Measurements from ENCODE around the gene ARHGAP26.

Gene ARHGAP26

DNA sequence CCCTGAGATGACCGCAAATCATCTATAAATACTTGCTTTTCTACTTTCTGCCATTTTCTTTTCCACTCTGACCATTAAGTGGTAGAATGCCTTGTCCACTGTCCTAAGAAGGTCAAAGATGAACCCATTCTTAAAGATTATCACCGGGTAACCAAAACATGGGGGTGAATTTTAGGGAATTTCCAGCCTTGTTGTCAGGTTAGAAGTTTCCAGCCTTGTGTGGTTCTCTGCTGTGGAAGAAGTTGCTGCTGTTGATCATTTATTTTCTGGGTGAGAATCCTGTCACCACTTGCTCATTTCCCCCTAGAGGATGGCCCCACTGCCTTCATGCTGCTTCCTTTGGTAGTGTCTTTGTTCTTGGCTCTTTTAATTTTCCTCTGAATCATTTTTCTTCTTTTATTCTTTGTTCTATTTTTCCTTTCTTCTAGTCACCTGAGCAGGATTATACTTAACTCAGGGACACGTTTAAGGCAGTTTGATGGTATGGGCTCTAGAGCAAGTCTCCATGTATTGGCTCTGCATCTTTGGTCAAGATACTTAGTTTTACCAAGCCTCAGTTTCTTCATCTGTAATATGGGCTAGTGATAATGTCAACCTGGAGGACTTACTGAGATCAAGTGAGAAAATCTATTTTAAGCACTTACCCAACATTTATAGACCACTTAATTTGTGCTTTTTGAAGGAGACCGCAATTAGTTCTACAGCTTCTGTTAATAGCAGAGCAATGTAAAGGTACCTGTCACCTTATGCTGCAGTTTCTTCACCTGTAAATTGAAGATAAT, 266.2 kb downstream of the ARHGAP26 start:
- DNase-seq (ENCODE audit: low read depth, low spot score) = no peak

DNA sequence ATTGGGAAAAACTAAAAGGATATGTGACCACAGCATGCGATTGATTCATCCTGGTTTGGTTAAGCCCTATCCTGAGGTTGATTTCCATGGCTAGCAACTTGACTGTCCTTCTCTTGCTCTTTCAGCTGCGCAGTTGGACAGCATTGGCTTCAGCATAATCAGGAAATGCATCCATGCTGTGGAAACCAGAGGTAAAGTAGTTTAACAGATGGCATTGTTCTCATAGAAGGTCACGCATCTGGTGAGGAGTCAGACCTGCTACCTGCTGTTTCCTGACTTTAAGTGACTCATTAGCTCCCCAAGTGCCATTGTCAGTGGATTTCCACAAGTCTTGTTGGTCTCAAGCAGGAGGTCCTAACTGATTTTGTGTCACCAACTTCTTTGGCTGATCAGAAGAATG, 266.9 kb downstream of the ARHGAP26 start:
- peak; percentile 37 for DNase-seq (ENCODE audit: low read depth, low spot score)

DNA sequence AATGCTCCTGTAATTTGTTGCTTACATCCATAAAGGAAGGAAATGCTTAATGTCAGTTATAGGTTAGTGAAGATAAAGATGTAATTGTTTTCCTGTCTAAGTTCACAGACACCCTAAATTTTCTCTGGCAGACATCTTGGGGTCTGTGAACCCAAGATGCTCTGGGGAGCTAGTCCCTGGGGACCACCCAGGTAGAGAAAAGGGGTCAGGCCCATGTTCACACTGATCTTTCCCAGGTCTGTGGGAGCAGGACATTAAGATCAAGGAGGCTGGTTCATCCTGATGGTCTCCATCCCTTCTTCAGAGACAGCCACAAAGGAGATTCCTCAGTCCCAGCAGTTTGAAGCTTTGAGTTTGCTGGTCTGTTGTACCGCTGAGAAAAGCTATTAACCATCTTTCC, 267.5 kb downstream of the ARHGAP26 start:
- no peak for DNase-seq (ENCODE audit: low read depth, low spot score)

DNA sequence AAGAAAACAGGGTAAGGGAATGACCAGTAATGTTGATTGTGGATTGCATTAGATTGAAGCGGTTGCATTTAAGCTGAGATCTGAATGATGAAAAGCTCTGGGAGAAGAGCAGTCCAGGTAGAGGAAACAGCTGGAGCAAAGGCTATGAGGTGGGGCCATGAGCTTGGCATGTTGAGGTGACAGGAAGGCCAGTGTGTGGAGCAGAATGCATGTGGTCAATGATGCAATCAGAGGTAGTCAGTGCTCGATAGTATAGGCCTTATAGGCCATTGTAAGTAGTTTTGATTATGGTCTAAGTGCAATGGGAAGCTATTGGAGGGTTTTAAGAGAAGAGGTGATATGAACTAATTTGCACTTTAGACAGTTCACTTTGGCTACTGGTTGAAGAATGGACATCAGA, 270.4 kb downstream of the ARHGAP26 start:
- no peak for DNase-seq (ENCODE audit: low read depth, low spot score)

DNA sequence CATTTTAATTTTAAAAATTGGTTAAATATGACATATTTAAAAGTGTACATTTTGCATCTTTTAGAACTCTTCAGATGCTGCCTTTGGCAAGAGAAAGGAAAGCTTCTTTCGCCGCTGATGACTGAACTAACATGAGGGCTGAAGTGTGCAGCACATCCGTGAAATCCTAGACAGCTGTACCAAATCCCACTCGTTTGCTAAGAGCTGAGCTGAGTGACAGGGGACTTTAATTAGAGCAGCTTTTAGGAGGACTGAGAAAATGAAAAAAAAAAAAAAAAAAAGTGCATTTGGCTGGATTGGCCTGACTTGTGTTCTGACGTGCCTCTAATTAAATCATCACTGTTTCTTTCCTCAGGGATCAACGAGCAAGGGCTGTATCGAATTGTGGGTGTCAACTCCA, 271.3 kb downstream of the ARHGAP26 start:
- no peak for DNase-seq (ENCODE audit: low read depth, low spot score)

DNA sequence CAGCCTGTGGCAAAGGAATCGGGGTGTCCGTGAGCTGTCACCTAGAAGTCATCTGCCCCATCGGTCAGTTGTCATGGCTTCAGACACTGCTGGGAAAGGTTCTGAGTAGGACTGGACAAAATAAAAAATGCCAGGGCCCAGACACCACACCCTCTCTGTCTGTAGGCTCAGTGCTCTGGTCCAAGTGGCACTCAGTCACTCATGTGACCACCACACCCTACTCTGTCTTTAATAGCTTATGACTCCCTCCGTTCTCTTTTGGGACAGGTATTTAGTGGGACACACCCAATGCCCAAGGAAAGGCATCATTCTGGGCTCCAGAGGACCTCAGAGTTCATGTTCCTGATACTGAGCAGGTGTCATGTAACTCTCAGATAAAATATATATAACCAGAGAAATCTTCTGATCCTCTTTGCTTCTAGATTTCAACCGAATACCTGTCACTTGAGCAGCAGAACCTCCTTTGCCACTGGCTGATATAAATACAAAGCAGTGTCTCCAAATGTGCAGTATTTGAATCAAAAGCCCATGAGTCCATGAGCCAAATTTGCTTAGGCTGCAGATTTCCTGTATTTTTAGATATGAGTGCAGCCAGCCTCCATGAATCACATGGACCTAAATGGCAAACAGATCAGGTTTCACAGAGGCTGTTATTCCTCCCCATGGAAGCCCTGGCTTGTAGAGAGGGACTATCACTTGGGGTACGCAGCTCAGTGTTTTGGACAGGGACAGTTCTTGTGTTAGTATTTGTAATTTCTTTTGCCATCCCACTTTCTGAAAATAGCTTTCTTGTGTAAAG, 272.0 kb downstream of the ARHGAP26 start:
- no peak for DNase-seq (ENCODE audit: low read depth, low spot score)

DNA sequence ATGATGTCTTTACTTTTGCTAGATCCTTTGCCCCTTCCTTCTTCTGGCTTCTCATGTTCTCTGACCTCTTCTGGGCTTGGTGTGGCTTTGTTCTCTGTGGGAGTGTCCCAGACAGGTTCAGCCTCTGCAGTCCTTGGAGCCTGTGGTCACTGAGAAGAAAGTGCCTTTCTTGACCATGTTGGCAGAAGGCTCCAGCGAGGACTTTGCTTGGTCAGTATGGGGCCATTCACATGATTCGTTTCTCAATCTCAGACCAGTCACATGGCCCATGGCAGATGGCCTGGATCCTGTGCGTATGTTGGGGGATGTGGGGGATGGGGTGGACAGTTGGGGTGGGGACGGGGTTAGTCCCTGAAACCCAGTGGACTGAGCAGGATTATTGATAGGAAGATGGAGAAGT, 274.1 kb downstream of the ARHGAP26 start:
- no peak for DNase-seq (ENCODE audit: low read depth, low spot score)

DNA sequence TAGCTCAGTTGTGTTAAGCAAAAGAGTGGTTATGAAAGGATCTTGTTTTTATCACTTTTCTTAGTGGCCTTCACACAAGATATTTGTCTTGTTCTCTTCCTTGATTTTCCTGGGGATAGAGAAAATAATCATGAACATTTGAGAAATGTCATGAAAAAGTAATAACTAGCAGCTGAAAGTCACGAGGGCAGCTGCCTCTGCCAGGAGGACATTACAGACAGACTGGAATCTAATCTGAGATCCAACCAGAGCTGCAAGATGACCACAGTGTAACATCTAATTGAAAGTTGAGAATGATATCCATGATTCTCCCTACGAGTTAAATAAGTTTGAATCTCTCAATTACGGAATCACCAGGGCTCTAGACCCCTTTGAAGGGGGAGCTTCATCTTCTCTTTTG, 274.9 kb downstream of the ARHGAP26 start:
- no peak for DNase-seq (ENCODE audit: low read depth, low spot score)

DNA sequence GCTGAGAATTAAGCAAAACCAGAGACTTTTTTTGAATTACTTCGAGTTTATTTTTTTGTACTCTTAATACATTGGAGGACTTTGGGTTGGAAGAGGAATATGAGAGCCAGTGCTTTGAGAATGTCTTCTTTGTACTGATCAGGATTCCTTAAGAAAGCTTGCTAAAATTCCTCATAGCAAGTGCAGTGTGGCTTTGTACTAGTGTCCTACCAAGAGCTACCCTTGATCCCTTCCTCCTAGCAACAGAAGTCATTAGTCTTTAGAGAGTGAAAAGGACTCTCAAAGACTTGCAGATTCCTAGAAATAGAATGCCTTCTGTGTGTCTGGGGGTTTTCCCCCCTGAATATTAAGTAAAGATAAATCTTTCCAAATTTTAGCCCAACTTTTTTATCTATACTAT, 276.1 kb downstream of the ARHGAP26 start:
- no peak for DNase-seq (ENCODE audit: low read depth, low spot score)

DNA sequence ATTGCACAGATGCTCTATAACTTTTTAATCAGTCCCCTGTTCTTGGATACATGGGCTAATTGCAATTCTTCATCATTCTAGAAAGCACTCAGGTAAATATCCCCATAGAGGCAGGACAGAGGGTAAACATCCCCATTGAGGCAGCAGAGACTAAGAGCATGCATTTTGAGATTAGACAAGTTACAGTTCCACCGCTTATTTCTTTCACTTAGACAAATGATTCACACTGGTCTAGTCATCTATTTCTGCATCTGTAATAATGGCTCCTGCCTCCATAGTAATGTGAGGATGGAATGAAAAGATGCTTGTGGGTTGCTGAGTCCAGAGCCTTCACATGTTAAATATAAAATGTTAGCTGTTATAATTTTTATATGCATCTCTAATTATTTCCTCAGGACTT, 276.9 kb downstream of the ARHGAP26 start:
- no peak for DNase-seq (ENCODE audit: low read depth, low spot score)

DNA sequence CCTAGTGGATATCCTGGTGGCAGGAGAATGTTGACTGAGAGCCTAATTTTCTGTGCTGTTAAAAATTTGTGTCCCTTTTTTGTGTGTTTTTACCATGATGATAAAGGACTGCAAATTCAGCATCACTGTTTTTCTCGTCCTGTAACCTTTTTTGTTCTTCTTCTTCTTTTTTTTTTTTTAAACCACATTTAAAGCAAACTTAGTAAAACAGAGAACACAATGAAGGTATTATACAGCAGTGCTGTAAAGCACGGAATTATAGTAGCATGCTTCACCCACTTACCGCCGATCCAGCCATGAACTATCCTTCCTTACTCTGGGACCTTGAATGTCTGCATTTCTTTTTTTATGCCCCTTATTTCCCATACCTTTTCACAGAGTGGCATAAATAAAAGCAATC, 280.0 kb downstream of the ARHGAP26 start:
- no peak for DNase-seq (ENCODE audit: low read depth, low spot score)

DNA sequence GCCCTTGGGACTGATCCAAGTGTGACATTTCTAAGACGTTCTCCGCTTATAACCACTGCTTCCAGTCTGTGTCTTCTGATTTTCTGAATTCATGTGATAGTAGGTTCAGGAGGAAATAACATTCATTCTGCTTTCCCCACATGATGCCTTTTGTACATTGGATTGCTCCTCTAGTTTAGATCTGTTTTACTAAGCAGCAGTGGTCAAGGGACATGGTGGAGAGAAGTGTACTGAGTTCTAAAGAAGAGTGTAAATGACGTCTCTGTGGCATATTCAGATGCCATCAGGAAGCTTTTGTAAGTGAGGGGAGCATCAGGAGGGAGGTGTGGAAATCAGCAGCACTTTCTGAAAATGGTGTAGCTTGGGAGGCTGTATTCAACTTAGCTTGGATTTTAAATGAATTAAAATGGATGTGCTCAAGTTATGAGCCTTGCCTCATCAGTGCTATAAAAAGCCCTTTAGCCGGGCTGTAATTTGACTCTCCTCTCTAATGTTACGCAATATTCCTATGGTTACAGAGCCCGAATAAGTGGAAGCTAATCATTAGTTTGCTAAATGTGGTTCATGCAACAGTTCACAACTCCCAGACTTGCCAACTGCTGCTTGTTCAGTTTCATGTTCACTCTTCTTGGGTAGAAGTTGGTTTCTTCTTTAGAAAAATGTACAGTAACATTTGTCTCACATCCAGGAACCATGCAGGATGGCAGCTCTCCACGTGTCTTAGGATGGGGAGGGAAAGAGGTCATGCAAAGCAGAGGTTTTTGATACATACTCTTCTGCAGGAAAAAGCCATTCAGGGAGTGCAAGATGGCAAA, 281.3 kb downstream of the ARHGAP26 start:
- no peak for DNase-seq (ENCODE audit: low read depth, low spot score)

DNA sequence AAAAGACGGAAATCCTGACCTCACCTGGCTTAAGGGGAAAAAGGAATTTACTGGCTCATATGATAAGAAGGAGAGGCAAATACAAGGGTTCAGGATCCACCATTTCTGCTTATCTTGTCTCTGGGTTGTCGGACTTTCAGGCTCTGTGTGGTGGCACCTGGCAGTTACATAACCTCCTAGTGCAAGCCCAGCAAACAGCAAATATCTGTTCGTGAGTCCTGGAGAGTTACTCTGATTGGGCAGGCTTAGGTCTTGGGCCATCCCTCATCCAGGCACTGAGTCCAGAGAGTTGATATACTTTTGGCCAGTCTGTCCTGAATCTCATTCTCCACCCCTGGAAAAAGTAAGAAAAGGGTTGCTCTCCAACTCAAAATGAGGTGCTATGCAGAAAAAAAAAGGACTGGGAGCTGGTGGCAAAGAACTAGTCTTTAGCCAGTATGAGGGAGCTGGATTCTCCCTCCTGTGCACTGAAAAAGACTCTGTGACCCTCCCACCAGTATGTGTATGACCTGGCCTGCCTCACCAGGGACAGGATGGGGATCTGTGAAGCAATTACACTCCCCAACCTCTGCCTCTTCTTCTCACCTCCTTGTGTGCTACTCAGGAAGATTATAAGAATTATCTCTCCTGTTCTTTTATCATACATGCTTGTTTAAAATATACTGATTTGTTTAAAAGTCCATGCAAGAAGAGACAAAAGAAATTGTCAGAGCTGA, 282.9 kb downstream of the ARHGAP26 start:
- no peak for DNase-seq (ENCODE audit: low read depth, low spot score)

DNA sequence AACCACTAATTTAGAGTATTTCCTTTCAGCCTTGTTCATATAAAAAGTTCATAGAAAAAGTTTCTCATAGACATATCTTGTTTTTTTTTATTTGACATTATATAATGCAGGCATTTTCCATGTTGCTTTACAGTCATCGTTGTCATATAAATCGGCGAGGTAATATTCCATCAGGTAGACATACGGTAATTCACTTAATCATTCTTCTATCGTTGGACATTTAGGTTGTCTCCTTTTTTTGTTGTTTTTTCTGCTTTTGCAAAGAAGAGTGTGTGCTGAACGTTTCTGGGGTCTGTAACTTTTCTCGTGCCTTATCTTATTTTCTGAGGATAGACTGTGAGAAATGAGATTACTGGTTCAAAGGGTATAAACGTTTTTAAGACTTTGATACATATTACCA, 283.6 kb downstream of the ARHGAP26 start:
- DNase-seq (ENCODE audit: low read depth, low spot score) = no peak

DNA sequence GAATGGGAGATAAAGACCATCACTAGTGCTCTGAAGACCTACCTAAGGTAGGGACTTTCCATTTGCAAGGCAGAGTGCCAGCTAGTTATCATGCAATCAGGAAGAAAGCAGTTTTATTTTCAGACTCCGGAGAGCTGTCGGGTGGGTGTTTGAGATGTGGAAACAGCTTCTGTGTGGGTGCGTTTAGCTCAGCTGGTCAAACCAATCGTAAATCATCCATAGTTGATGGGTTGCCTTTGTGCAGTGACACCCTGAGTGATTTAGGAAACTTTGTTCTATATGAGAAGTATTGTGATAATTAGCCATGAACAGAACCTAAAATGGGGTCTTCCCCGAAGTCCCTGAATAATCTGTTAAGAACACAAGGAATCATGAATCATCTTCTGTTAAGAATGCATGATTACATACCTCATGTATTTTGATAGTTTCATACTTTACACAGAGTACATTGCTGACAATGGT, 284.3 kb downstream of the ARHGAP26 start:
- no peak for DNase-seq (ENCODE audit: low read depth, low spot score)

DNA sequence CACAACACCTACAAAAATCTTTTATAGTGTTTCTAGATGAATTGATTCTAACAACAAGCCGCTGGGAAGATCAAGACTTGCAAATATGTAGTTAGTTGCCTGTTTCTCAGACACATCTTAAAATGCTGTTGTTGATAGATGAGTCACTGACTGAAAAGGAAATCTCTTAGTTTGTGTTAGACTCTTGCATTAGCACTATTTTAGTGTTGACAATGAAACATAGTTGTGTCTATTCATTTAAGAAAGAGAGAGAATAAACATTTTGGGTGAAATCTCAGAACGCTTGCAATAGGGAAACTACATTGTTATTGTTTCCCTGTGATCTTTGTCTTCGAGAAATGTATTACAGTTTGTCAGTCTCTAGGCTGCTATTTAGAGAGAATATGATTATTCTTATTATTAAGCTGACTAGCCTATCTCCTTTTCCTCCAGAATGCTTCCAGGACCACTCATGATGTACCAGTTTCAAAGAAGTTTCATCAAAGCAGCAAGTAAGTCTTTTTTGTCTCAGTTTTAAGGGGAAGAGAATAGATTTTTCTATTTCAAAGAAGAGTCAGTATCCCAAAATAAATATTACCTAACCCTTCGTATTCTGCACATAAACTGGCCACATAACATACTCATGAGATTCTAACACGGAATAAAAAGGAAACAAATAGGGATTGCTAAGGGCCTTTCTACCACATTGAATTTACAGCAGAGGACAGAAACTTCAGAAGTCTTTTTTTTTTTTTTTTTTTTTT, 285.6 kb downstream of the ARHGAP26 start:
- DNase-seq (ENCODE audit: low read depth, low spot score) = no peak

DNA sequence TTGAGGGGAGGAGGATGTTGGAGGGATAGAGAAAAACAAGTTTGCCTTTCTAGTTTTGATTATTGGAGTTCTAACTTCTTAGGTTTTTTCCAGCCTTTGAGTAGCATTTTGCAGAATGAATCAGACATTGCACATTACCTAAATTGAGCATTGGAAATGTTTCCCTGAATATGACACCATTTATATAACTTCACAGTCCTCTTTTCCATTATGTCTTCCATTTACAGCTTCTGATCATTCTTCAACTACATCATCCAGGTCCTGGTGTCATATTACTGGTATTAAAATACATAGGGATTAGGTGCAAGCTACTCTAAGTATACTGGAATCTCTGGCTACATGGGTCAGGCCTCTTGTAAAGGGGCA, 286.1 kb downstream of the ARHGAP26 start:
- no peak for DNase-seq (ENCODE audit: low read depth, low spot score)

DNA sequence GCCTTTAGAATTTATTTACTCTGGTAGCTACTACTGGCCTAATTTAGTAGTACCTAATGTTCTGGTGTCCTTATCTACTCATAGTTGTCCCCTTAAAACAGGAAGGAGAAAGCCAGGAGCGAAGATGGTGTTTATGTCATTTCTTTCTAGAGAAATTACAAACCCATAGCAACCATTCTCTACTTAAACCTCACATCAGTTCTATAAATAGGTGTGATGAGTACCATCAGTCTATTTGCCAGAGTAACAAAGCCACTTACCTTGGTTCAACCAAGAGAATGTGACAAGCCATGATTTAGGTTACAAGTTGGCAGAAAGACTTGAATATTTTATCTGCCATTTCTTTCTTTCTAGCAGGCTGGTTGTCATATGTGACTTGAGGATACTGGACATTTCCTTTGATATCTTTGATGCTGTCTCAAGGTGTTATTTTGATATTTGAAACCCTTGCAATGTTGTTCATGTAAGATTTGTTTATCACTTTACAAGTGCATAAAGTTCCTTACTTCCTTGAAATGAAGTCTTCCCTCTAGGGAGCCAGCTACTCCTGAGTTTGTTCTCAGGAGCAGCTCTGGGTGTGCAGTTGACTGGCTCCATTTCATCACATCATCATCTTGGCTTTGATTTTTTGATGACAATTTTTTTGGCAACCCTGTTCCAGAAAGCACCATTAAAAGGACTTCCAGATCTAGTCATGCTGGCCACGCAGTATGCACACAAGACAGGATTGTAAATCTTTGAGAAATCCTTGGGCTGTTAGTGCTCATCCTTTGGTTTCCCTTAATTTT, 286.8 kb downstream of the ARHGAP26 start:
- no peak for DNase-seq (ENCODE audit: low read depth, low spot score)

DNA sequence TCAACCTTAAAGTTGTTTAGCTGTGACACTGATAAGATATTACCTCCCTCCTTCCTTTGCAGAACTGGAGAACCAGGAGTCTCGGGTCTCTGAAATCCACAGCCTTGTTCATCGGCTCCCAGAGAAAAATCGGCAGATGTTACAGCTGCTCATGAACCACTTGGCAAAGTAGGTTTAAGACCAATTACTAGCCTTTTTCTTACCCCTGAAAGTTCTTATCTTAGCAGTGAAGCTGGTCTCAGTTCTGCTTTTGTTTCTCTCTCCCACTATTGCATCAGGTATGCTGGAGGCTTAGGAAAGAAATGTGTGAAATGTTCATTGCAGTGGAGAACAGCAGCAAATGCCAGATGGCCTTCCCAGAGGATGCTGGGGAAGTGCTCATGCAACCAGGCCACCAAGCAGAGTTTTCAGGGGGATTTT, 287.4 kb downstream of the ARHGAP26 start:
- DNase-seq (ENCODE audit: low read depth, low spot score) = no peak

DNA sequence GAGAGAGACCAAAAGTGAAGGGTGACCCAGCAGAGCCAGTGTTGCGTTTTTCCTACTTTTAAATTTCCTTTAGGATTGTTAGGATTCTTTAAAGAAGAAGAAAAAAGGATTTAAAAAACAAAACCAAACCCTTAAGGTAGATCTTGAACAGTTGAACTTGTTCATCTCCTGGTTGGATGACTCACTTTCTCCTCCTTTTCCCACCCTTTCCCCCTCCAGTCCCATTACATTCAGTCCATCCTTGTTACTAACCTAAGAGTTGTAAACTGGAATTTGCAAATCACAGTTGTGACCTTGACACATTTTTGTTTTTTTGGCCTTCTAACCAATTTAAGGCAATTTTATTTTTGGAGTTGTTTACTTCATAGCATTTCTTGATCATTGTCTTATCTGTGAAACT, 289.2 kb downstream of the ARHGAP26 start:
- no peak for DNase-seq (ENCODE audit: low read depth, low spot score)
